ENCODE data around the gene HSPA1B.

Gene HSPA1B

DNA sequence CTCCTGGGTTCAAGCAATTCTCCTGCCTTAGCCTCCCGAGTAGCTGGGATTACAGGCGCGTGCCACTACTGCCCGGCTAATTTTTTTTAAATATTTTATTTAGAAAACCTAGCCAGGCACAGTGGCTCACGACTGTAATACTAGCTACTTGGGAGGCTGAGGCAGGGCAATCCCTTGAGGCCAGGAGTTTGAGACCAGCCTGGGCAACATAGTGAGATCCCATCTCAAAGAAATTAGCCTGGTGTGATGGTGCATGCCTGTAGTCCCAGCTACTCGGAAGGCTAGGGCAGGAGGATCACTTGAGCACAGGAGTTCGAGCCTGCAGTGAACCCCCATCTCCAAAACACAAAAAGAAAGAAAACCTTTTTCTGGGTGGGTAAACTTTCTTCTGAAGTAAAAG, 48.8 kb downstream of the HSPA1B start:
- DNase-seq (ENCODE audit: low read depth, low spot score): no peak
- H3K27ac ChIP-seq: no peak overlapping the region

- no peak for DNase-seq (ENCODE audit: low read depth, low spot score)
- H3K27ac ChIP-seq: no peak overlapping the region
Observed at GRCh38 chr6:31877125-31877650, 49.6 kb downstream of the HSPA1B start.

DNA sequence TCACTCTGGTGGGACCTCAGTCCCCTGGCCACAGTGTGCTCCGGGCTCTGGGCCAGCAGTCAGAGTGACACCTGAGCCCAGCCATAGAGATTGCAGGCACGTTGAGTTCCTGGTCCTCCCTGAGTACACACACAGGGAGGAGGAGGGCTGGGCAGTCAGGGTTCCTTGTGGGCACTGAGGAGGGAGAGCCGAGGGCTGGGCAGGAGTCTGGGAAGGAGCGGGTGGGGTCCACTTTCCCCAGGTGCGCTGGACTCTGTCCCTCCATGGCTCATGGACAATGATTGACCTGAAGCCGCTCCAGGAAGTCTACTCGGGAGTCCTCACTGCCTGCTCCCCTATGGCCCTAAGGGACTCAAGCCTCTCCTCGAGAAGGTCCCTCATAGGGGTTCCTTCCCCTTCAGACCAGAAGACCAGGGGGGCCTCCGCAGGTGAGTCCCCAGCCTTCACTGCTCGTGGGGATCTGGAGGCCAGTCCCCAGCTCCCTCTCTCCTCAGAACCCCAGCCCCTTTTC, 50.2 kb downstream of the HSPA1B start:
- no peak for DNase-seq (ENCODE audit: low read depth, low spot score)
- no peak overlapping the region for H3K27ac ChIP-seq

- H3K27ac ChIP-seq: peak overlapping the region; percentile 66
- DNase-seq (ENCODE audit: low read depth, low spot score): no peak
Observed at GRCh38 chr6:31878222-31878621, 50.7 kb downstream of the HSPA1B start.

DNA sequence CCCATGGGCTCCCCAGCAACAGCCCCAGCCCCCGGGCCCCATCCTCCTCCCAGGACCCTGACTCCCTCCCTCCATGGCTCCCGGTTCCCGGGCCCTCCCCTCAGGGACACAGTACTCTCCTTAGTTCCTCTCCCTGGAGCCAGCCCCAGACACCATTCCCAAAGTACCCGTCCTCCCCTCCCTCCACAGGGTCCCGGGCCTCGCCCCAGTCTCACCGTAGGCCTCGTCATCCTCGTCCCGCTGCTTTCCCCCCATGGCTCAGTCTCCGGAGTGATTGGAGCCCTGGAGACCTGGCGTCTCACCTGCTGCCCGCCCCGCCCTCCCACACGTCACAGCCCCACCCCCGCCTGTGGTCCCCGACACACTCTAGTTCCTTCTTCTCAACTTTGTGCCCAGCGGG, 51.2 kb downstream of the HSPA1B start, which contains the start of gene SLC44A4:
SLC44A4 (minus strand) TSS at position 272 of the 400 bp plus-strand sequence; CDS start at position 255, 17 bp downstream.
- no peak for DNase-seq (ENCODE audit: low read depth, low spot score)
- H3K27ac ChIP-seq: peak within 1 kb of the TSS; percentile 66

- no peak for DNase-seq (ENCODE audit: low read depth, low spot score)
- peak overlapping the region; percentile 66 for H3K27ac ChIP-seq
Observed at GRCh38 chr6:31879143-31879542, 51.6 kb downstream of the HSPA1B start.

Measured in epithelial cell of prostate (primary cell).